AG04449 (cell line): ENCODE data around the gene TNFSF8.

Source experiments
- CTCF ChIA-PET: fragments of 350-600 bp; formaldehyde crosslinking; extraction: SDS; loops from one replicate; lab custom pipeline; 2021; ENCODE audit warnings: antibody characterized with exemption; lab: Yijun Ruan, JAX
- POLR2A ChIA-PET: fragments of 400-600, 350-600 bp; formaldehyde crosslinking; extraction: SDS; loops from one replicate; lab custom pipeline; 2020; ENCODE audit warnings: antibody characterized with exemption, inconsistent platforms; lab: Yijun Ruan, JAX
- DNase-seq: peaks from one replicate; pipeline ENCODE4 v3.0.0-alpha.2; 2010; ENCODE audit warnings: low read depth, low spot score
- H3K4me3 ChIP-seq: 2 replicates; pipeline ENCODE4 v1.5.1; 2011; ENCODE audit warnings: low read depth, mild to moderate bottlenecking, control low read depth, low read length
- CTCF ChIP-seq: IDR thresholded peaks from one replicate; pipeline ENCODE4 v1.5.1; 2011; ENCODE audit warnings: mild to moderate bottlenecking, moderate library complexity, low read length, control low read depth, inconsistent platforms; ENCODE audit not compliant: insufficient read depth; ENCODE audit errors: missing control alignments

TNFSF8 gene

DNA sequence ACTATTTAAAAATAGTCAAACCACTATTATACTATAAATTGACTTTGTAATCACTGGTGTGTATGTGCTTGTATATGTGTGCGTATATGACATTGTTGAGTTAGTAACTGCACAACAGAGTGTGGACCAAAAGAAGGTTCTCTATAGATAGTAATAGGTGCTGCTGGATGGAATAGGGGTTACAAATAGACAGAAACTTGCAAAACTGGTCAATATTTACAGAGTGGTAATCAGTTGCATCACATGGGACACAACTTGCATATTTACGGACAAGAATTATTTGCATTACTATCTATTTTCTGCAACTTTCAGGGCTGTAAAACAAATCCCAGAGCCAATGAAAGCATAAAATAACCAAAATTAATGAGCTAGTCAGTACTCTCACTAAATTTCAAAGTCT is 42.4 kb downstream of the TNFSF8 start:
- TF ChIP-seq CTCF, result no peak
- H3K4me3 ChIP-seq, result no peak overlapping the region
- POLR2A ChIA-PET, result no interaction called here
- DNase-seq, result no peak
- CTCF ChIA-PET, result interaction anchor here (0.8 to 2.6 kb wide), 3 partner anchors 20 to 127 kb away, joined by 3 to 16 read pairs (median 3); no protein-coding TSS in a partner anchor

DNA sequence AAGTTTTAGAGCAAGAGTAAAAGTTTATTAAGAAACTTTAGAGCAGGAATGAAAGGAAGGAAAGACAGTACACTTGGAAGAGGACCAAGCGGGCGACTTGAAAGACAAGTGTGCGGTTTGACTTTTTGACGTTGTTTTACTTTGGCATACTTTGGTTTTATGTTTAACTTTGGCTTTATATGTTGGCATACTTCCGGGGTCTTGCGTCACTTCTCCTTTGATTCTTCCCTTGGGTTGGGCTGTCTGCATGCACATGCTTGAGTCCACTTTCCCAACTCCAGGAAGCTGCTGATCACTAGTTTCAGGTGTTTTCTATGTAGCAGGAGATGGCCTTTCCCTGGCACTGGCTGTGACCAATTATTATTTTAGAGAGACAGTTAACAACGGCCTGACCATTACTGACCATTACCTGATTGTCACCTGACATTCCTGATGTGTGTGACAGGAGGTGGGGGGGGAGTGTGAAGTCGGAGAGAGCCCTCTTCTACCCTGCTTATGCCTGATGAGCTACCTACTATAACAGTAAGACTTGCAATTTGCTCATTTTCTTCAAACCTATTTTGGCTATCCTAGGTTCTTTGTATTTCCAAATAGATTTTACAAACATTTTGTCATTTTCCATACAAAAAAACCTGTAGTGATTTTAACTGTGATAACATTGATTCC is 45.5 kb downstream of the TNFSF8 start:
- DNase-seq, result no peak
- no peak overlapping the region for H3K4me3 ChIP-seq
- POLR2A ChIA-PET, result no interaction called here
- CTCF ChIA-PET, result no interaction called here
- no peak for TF ChIP-seq CTCF

DNA sequence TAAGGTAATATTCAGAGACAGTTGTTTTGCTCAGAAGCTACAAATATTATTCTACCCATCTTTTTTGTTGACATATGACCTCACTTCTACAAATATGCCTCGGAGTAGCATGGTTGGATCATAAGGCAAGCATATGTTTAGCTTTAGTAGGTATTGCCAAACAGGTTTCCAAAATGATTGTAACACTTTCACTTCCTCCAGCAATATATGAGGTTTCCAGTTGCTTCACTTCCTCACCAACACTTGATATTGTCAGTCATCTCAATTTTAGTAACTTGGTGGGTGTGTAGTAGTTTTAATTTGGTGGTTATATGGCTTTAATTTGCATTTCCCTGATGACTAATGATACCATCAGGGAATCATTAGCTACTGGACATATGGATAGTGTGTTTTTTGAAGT is 46.7 kb downstream of the TNFSF8 start:
- ChIA-PET CTCF (no interaction called here), POLR2A (no interaction called here)
- TF ChIP-seq CTCF, result no peak

DNA sequence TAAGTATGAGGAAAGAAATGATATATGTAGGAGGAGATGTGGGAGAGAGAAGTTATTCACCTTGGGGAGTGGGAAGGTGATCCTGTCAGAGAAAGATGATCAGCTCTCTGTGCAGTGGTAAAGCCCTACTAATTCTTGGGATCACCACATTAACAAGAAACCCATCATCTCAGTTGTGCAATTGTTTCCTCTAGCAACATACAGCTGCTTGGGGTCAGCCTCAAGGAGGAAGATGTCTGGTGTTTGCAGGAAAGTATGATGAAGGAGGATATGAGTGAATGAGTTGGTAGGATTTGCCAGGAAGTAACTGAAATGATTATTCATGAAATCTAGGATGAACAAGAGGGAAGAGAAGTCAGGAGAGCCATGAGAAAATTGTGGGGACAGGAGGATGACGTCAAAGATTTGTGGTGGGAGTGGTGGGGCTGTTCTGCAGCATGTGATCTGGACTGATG is 50.1 kb downstream of the TNFSF8 start:
- ChIA-PET CTCF (interaction anchor here (1.2 kb wide), 1 partner anchor 26 kb away, joined by 3 read pairs; no protein-coding TSS in a partner anchor), POLR2A (no interaction called here)
- DNase-seq, result no peak
- H3K4me3 ChIP-seq, result no peak overlapping the region
- TF ChIP-seq CTCF, result no peak

More for the DNA sequence above, 46.7 kb downstream of the TNFSF8 start:
- no peak overlapping the region for H3K4me3 ChIP-seq
- no peak for DNase-seq

GRCh38 chr9:114878879-114879564 is 51.4 kb downstream of the TNFSF8 start:
- POLR2A ChIA-PET, result no interaction called here
- CTCF ChIA-PET, result no interaction called here
- TF ChIP-seq CTCF, result no peak
- no peak for DNase-seq
- H3K4me3 ChIP-seq, result no peak overlapping the region

- TF ChIP-seq CTCF, result no peak
- H3K4me3 ChIP-seq, result no peak overlapping the region
- ChIA-PET CTCF (interaction anchor here (1.0 to 1.1 kb wide), 2 partner anchors 11 to 20 kb away, joined by 3 read pairs; no protein-coding TSS in a partner anchor), POLR2A (no interaction called here)
- DNase-seq, result no peak
Measured at GRCh38 chr9:114869845-114870244, 60.5 kb downstream of the TNFSF8 start.
